ENCODE data around the gene TPSB2.

TPSB2 gene

DNA sequence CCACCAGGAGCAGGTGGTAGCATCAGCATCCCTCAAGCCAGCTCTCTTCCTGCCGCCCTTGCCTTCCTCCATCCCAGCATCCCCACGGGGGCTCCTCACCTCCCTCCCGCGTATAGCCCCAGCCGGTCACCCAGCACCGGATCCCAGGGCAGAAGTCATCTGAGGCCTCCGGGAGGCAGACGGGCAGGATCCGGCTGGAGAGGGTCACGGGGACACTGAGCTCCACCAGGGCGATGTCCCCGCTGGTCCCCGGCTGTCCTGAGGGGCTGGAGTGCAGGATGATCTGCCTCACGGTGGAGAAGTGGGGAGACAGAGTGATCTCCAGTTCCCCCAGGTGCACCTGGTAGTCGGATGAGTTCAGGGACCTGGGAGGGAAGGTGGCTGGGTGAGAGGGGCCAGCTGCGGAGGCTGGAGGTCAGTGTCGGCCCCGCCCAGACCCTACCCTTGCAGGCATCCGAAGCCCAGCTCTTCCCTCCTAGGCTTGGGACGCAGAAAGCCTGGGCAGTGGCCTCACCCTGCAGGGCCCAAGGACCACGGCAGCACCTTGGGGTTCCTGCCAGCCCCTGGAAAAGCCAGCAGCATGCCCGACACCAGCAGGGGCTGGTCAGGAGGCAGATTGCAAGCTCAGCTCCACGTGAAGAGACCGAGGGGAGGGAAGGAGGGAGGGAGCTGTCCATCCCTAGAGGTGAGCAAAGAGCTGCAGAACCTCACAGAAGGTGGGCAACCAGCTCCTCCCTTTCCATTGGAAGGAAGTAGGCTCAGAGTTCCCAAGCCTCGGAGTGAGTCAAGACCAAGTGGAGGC is 7.2 kb downstream of the TPSB2 start:
- TF ChIP-seq REST (IDR thresholded peaks at IDR 0.05; ENCODE audit: insufficient replicate concordance, low read depth): no peak
- TF ChIP-seq, protein P1, sequence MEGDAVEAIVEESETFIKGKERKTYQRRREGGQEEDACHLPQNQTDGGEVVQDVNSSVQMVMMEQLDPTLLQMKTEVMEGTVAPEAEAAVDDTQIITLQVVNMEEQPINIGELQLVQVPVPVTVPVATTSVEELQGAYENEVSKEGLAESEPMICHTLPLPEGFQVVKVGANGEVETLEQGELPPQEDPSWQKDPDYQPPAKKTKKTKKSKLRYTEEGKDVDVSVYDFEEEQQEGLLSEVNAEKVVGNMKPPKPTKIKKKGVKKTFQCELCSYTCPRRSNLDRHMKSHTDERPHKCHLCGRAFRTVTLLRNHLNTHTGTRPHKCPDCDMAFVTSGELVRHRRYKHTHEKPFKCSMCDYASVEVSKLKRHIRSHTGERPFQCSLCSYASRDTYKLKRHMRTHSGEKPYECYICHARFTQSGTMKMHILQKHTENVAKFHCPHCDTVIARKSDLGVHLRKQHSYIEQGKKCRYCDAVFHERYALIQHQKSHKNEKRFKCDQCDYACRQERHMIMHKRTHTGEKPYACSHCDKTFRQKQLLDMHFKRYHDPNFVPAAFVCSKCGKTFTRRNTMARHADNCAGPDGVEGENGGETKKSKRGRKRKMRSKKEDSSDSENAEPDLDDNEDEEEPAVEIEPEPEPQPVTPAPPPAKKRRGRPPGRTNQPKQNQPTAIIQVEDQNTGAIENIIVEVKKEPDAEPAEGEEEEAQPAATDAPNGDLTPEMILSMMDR (IDR thresholded peaks at IDR 0.05; ENCODE audit: insufficient read depth, low read length): no peak
- TF ChIP-seq GABPA (IDR thresholded peaks at IDR 0.05; ENCODE audit: low read depth): no peak
- no peak for TF ChIP-seq SPI1 (IDR thresholded peaks at IDR 0.05; ENCODE audit: borderline replicate concordance, low read depth)
- no peak for TF ChIP-seq POLR2AphosphoS5 (IDR thresholded peaks at IDR 0.05; ENCODE audit: low read depth)
- H3K27ac ChIP-seq (replicated peaks): no peak overlapping the region
- peaks cover 5% of the 10 kb centered on the region for H3K27me3 ChIP-seq (ENCODE audit: insufficient read depth, poor library complexity, severe bottlenecking)
- no peak for DNase-seq (ENCODE audit: low read depth in 1 of 2, low spot score in 1 of 2)
- no peak overlapping the region for H3K4me3 ChIP-seq (replicated peaks; ENCODE audit: insufficient read depth, low read length)

DNA sequence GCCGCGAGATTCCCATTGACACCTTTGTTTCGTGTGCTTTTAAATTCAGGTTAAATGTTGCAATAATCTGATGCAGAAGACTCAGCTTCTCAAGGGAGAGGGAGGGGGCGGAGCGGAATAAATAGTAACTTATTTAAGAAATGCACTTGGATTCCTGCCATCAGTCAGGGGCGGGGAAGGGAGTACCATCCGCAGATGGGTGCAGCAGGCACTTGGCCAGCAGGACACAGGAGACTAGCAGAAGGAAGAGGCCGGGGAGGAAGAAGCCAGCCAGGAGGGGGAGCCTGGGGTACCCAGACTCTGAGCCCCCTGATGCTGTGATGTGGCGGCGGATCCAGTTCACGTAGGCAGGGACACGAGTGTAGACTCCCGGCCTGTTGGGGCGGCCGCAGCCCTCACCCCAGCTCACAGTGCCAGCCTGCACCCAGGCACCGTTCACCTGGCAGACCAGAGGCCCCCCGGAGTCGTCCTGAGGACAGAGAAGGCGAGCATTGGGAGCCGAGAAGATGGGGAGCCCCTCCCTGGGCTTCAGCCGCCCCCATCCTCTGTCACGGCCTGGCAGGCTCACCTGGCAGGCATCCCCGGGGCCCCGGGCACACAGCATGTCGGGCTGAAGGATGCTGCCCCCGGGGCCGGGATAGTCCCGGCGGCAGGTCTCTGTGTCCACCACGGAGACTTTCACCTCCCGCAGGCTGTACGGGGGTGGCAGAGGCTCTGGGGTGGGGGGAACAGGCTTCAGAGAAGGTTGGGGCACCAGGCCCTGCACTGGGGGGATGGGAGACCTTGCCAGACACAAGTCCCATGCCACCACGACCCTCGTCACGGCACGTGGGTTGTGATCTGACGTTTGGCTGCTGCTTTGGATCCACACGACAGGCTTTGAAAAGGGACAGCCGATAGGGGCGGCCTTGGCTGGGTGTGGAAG is 8.1 kb downstream of the TPSB2 start:
- Histone ChIP-seq H3K4me3 (replicated peaks; ENCODE audit: insufficient read depth, low read length) (no peak overlapping the region), H3K27ac (replicated peaks) (no peak overlapping the region), H3K27me3 (ENCODE audit: insufficient read depth, poor library complexity, severe bottlenecking) (peaks cover 5% of the 10 kb centered on the region)
- TF ChIP-seq SPI1 (IDR thresholded peaks at IDR 0.05; ENCODE audit: borderline replicate concordance, low read depth): no peak
- no peak for DNase-seq (ENCODE audit: low read depth in 1 of 2, low spot score in 1 of 2)

DNA sequence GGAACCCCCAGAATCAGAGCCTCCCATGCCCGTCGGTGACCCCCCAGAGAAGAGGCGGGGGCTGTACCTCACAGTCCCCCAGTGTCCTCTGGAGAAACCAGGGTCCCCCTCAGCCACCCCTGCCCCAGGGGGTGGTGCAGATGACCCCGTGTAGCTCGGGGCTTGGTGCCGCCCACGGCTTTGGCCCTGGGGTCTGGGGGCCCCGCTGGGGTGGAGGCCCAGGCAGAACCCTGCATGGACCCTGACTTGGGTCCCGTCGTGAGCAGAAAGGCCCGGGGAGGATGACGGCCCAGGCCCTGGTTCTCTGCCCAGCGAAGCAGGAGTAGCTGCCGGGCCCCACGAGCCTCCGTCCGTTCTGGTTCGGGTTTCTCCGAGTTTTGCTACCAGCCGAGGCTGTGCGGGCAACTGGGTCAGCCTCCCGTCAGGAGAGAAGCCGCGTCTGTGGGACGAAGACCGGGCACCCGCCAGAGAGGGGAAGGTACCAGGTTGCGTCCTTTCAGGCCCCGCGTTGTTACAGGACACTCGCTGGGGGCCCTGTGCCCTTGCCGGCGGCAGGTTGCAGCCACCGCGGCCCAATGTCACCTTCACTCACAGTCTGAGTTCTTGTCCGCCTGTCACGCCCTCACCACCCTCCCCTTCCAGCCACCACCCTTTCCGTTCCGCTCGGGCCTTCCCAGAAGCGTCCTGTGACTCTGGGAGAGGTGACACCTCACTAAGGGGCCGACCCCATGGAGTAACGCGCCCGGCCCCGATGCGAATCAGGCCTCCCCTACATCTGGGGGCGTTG is 8.9 kb downstream of the TPSB2 start:
- Histone ChIP-seq H3K27ac (replicated peaks) (no peak overlapping the region), H3K4me3 (replicated peaks; ENCODE audit: insufficient read depth, low read length) (no peak overlapping the region), H3K27me3 (ENCODE audit: insufficient read depth, poor library complexity, severe bottlenecking) (peaks cover 5% of the 10 kb centered on the region)
- TF ChIP-seq REST (IDR thresholded peaks at IDR 0.05; ENCODE audit: insufficient replicate concordance, low read depth): no peak
- TF ChIP-seq POLR2AphosphoS5 (IDR thresholded peaks at IDR 0.05; ENCODE audit: low read depth): no peak
- no peak for TF ChIP-seq GABPA (IDR thresholded peaks at IDR 0.05; ENCODE audit: low read depth)
- TF ChIP-seq, protein P1 (IDR thresholded peaks at IDR 0.05; ENCODE audit: insufficient read depth, low read length): no peak
- TF ChIP-seq SPI1 (IDR thresholded peaks at IDR 0.05; ENCODE audit: borderline replicate concordance, low read depth): no peak
- DNase-seq (ENCODE audit: low read depth in 1 of 2, low spot score in 1 of 2): no peak

Data from HL-60 (cell line).